Mucosa of descending colon (tissue), 3 donors: ENCODE data around the gene WDR74. TPM values are rescaled to one million over a fixed set of nuclear protein-coding genes. Genes with fewer than 3 reads are reported as not detected.

ENCODE experiments used
- ATAC-seq: fragments of 200-7000 bp; cut with Tn5 transposase; one replicate; pipeline ENCODE4 v1.9.1; 2020; ENCODE audit warnings: mild to moderate bottlenecking, moderate library complexity
- DNase-seq, 3 donors: peaks; one replicate each; pipeline ENCODE4 v3.0.0-alpha.2; 2020
- H3K36me3 ChIP-seq: fragments of 200-600 bp; one replicate; pipeline ENCODE4 v1.8.0; 2021; ENCODE audit warnings: low read depth, mild to moderate bottlenecking
- H3K4me1 ChIP-seq: fragments of 200-600 bp; one replicate; pipeline ENCODE4 v1.8.0; 2021; ENCODE audit warnings: low read depth, mild to moderate bottlenecking
- H3K4me3 ChIP-seq: fragments of 200-600 bp; one replicate; pipeline ENCODE4 v1.8.0; 2021; ENCODE audit warnings: mild to moderate bottlenecking
- H3K9me3 ChIP-seq: fragments of 200-600 bp; one replicate; pipeline ENCODE4 v1.8.0; 2021; ENCODE audit warnings: mild to moderate bottlenecking
- CTCF ChIP-seq: fragments of 200-600 bp; IDR thresholded peaks from one replicate; pipeline ENCODE4 v1.8.0; 2022; ENCODE audit warnings: antibody characterized with exemption, mild to moderate bottlenecking
- intact Hi-C, 2 donors: fragments of 100-400 bp; cut with DNase I in 1 of 2; cut with micrococcal nuclease in 1 of 2; formaldehyde crosslinking; loops; one replicate each; pipeline versions ENCODE4 v1.11.0 to v1.11.1; 2022; cut with DNase I, micrococcal nuclease
- total RNA-seq, 3 donors: library from RNA; stranded (reverse); fragmentation: NEBNext Ultra II Directional in 2 of 3; extraction: Animal tissue kit (Norgen Biotek cat#: 25700) in 2 of 3; gene quantifications; one replicate each; pipeline versions ENCODE4 v1.2.1 to v1.2.4, GENCODE V29; 2021 to 2023
- donor health status: DM: no; HTN: no; CAD: no; lungs with moderate emphysema.
- donor health status: DM: no; HTN: no; CAD: no.
- donor health status: DM: no; HTN: yes; CAD: no.

The WDR74 gene
- total RNA-seq, 3 donors from 2014 or later: 35.0 to 42.4 (median 38.8) TPM

GRCh38 chr11:62852523-62853188 is 13.3 kb upstream of the WDR74 start:
- peaks cover 22% of the 10 kb centered on the region for H3K4me1 ChIP-seq
- no peak for ATAC-seq
- intact Hi-C loops: no loop called here
- H3K4me3 ChIP-seq: no peak overlapping the region
- H3K36me3 ChIP-seq: peaks cover 12% of the 10 kb centered on the region
- DNase-seq: no peak
- H3K9me3 ChIP-seq: no peaks in the 10 kb centered on the region
- no peak for TF ChIP-seq CTCF

GRCh38 chr11:62851807-62852522 is 12.6 kb upstream of the WDR74 start:
- H3K36me3 ChIP-seq: peaks cover 12% of the 10 kb centered on the region
- H3K4me3 ChIP-seq: no peak overlapping the region
- H3K4me1 ChIP-seq: peaks cover 22% of the 10 kb centered on the region
- ATAC-seq: no peak
- intact Hi-C loops: no loop called here
- H3K9me3 ChIP-seq: no peaks in the 10 kb centered on the region
- DNase-seq: no peak
- TF ChIP-seq CTCF: no peak

GRCh38 chr11:62850911-62851806 is 11.8 kb upstream of the WDR74 start:
- DNase-seq (no peak), ATAC-seq (no peak)
- intact Hi-C loops: no loop called here

GRCh38 chr11:62847767-62848314 is 8.5 kb upstream of the WDR74 start:
- H3K9me3 ChIP-seq: no peaks in the 10 kb centered on the region
- no peak for ATAC-seq

More at GRCh38 chr11:62850911-62851806, 11.8 kb upstream of the WDR74 start:
- Histone ChIP-seq H3K9me3 (no peaks in the 10 kb centered on the region), H3K36me3 (peaks cover 12% of the 10 kb centered on the region), H3K4me1 (peaks cover 18% of the 10 kb centered on the region), H3K4me3 (no peak overlapping the region)
- TF ChIP-seq CTCF: no peak

More at GRCh38 chr11:62847767-62848314, 8.5 kb upstream of the WDR74 start:
- Histone ChIP-seq H3K4me1 (no peaks in the 10 kb centered on the region), H3K4me3 (no peak overlapping the region), H3K36me3 (peaks cover 5% of the 10 kb centered on the region)
- TF ChIP-seq CTCF: no peak
- intact Hi-C loops: no loop called here
- no peak for DNase-seq
